Pericardium fibroblast (primary cell): Measurements from ENCODE around the gene GDE1. TPM values are rescaled to one million over a fixed set of nuclear protein-coding genes. Genes with fewer than 3 reads are reported as not detected.

Experiments
- total RNA-seq: library from RNA; depleted of rRNA; stranded (reverse); fragments of >200 nt; gene quantifications from 2 replicates; pipeline ENCODE4 v1.2.3, GENCODE V29; 2015

GDE1 gene
- 34.8 and 50.2 TPM in 2 replicates for total RNA-seq

GRCh38 chr16:19521471-19522396, at the start of gene GDE1:
Gene GDE1 (minus strand): TSS chr16:19522098. CDS start chr16:19521964, 134 bp downstream.

GRCh38 chr16:19555186-19555937, 33.5 kb upstream of the GDE1 start, which contains the start of gene VPS35L:
Gene VPS35L (plus strand): TSS chr16:19555703. CDS start chr16:19555730, 27 bp downstream.

DNA sequence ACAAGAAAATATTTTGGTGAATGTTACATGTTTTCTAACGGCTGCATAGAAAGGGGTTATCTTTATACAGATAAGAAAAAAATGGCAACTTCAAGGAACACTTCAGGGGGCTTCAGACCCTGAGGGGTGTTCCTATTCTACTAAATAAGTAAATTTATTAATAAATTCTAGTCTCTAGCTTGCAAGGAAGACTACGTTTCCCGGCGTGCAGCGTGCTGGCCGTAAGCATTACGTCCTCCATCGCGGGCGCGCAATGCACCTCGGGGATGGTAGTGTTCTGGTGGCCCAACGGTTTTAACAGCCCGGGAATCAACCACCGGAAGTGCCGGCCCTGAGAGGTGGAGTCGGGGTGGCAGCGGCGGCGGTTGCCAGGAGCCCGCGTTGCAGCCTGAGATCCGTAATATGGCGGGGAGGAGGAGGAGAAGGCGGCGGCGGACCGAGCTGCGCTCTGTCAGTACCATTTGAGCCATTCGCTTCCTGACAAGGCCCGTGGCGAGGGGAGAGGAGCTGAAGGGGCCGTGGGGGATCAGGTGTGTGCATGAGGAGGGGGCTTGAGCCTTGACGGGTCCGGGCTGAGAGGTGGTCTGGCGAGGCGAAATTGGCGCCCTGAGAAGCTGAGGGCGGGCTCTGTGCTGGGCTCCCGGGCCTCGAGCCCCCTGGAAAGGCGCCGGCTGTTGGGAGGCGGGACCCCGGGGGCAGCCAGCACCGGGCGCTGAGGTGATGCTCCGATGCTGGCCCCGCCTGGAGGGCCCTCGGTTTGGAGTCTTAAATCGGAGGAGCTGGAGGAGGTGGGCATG, 1.9 kb upstream of the GDE1 start, which contains the start of gene CCP110:
TSS of gene CCP110 (plus strand) at position 384 of the 797 bp plus-strand sequence. CDS start 3,940 bp downstream, outside the sequence.

Other genes with a start within 250 kb of the GDE1 start
- gene CLEC19A, start 236.4 kb downstream of the GDE1 start, total RNA-seq = not detected in 2 replicates
- gene TMC5, start 104.2 kb downstream of the GDE1 start, total RNA-seq = not detected in 2 replicates
- gene CCP110, start 1.8 kb upstream of the GDE1 start, total RNA-seq = 3.4 and 4.4 TPM in 2 replicates
- gene VPS35L, start 33.6 kb upstream of the GDE1 start, total RNA-seq = 44.0 and 55.1 TPM in 2 replicates
- gene KNOP1, start 196.1 kb upstream of the GDE1 start, total RNA-seq = 5.3 and 18.4 TPM in 2 replicates
- 14.0 and 16.5 TPM in 2 replicates for gene IQCK, start 196.2 kb upstream of the GDE1 start, total RNA-seq